ENCODE data around the gene HLA-DPB1.

HLA-DPB1 gene

DNA sequence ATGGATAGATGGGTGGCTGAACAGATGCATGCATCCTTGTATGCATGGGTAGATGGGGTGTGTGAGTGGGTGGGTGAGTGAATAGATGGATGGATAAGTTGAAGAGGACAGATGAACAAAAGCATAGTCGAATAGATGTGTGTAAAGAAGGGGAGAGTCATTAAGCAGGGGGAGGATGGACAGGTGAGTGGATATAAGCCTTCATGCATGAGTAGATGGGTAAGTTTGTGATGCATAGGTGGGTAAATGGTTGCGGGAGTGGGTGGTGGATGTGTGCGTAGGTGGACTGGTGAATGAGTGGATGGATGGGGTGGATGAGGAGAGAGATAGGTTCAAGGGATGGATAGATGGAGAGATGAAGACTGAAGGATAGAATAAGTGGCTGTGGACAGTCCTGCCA, 29.6 kb downstream of the HLA-DPB1 start:
- no peak for DNase-seq

GRCh38 chr6:33105916-33106871, 30.4 kb downstream of the HLA-DPB1 start:
- DNase-seq = no peak

- DNase-seq = no peak
Observed at GRCh38 chr6:33107641-33108040, 31.9 kb downstream of the HLA-DPB1 start.

DNA sequence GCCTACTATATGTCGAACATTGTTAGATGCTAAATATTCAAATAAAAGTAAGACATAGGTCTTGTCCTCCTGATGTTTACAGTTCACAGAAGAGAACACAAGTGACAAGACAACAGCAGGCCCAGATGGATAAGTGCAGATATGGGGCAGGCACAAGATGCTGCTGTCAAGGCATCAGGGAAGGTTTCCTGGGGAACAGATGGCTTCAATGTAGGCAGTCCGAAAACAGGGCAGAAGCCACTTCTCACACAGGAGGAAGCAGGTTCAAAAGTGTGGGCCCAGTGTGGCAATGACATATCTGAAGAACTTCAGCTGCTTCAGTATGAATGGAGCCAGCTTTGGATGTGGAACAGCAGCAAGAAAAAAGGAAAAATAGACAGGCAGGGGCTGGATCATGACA, 32.5 kb downstream of the HLA-DPB1 start:
- no peak for DNase-seq

DNA sequence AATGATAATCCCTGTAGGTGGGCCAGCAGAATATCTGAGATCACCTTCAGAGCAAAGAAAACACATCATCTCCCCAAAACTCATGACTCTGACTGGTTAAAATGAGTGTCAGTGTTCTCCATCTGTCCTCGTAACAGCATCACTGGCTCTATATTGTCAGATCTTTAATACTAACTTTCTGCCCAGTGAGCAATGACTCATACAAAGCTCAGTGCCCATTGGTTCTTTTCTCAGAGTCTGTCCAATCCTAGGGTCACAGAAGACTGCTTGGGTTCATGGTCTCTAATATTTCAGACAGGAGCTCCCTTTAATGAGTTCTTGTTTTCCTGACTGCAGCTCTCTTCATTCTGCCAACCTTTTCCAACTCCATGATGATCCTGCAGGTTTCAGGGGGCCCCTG, 36.4 kb downstream of the HLA-DPB1 start:
- no peak for DNase-seq

- no peak for DNase-seq
Observed at GRCh38 chr6:33113755-33114154, 38.0 kb downstream of the HLA-DPB1 start.

DNA sequence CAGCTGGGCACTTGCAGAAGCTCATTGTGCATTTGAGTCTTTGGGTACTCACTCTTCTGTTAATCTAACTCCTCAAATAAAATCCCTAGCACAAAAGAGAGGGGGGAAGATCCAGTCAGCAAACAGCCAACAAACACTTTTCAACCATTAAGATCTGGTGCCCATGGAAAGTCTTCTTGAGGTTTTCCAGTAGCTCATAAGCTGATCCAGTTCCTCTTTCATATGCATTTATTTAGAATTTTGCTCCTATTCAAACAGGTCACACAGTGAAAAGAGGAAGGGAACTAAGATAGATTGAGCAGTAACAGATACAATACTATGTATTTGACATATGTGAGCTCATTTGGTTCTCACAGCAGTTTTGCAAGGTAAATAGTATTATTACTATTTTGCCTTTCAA, 38.6 kb downstream of the HLA-DPB1 start:
- DNase-seq = no peak

- no peak for DNase-seq
Observed at GRCh38 chr6:33116417-33116816, 40.6 kb downstream of the HLA-DPB1 start.

DNA sequence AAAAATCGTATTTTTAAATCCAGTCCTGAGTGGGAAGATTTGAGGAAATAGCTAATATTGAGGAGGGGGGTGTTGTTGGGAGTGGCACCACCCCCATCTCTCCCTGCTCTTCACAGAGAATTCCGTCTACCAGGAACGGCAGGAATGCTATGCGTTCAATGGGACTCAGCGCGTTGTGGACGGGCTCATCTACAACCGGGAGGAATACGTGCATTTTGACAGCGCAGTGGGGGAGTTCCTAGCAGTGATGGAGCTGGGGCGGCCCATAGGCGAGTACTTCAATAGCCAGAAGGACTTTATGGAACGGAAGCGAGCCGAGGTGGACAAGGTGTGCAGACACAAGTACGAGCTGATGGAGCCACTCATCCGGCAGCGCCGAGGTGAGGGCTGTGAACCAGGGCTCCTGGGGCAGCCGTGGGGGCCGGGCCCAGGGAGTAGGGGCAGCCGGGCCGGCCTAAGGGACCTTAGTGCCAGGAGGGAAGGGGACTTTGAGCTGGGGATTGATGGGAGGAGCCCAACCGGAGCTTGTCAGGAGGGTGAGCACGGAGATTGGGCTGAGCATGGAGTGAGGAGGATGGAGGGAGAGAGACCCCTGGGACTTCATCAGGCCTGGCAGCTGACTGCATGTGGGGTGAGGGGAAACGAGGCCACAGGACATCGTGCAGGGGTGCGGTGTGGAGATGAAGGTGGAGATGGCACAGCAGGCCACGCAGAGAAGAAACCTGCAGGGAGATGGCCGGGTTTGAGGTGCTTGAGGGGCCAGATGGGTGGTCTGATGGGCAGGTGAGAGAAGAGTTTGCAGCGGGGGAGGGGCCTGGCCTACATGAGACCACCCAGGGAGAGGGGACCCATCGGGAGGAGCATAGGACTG, 41.3 kb downstream of the HLA-DPB1 start:
- DNase-seq = no peak

- no peak for DNase-seq
Observed at GRCh38 chr6:33117811-33118277, 42.1 kb downstream of the HLA-DPB1 start.

GRCh38 chr6:33118525-33119123, 42.8 kb downstream of the HLA-DPB1 start:
- no peak for DNase-seq

- DNase-seq = no peak
Observed at GRCh38 chr6:33120001-33120400, 44.2 kb downstream of the HLA-DPB1 start.

DNA sequence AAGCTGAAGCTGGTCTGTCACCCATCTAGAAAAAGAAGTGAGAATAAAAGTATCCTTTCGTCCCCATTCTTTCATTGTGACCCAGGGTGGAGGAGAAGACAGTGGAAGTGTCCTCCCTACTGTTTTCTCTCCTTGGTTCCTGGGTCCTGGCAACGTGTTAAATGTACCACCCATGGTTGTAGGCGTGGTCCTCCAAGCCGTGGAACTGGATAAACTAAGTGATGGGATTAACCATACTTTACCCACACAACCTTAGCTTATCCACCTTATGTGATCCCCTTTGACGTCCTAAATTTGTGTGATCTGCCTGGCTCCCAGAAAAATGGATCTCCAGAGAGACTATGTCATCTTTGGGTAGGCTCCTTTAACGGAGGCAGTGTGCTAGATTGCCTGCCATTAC, 47.4 kb downstream of the HLA-DPB1 start:
- DNase-seq = no peak

DNA sequence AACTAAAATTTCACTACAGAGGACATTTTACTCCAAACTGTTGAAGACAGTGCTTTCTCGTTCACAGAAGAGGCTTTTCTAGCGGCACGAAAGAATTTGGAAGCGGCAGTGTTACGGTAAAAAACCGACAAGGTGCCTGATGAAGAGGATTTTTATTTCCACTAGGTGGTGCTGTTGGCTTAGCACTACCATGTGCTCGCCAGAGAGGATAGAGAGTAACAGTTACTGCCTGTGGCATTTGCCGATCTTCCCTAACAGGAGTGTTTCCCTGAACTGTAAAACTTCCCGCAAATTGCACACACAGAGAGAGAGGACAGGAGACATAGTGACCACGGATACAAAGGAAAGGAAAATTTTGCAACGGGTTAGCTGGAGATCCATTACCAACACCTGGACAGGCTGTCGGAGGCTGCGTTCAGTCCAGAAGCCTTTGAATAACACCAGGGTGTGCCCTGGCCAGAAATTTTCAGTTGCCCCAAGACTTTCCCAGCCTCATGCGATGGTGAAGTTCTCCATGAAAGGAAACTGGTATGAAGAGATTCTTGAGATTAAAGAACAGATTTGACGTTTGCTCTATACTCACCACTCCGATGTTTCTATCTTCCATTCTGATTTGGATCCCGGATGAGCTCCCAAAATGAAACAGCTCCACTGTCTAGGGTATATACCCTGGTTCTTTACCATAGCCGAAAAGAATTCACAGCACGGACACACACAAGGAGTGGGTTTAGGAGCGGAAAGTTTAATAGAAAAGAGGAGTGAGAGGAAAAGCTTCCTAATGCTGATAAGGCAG, 48.1 kb downstream of the HLA-DPB1 start:
- no peak for DNase-seq

DNA sequence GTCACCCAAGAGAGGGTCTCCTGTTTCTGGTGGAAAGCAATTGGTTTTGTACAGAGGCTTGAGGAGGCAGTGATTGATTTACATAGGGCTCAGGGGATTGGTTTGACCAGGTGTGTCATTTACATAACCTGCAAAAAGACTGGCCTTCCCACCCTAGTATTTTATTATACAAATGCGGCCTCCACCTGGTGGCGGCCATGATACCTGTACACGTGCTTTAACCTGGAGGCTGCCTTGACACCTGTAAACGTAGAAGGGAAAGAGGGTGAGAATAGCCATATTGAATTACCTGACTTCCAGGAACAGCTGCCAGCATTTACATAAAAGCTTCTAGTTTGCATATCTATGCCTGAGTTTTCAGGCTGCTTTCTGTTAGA, 48.7 kb downstream of the HLA-DPB1 start:
- no peak for DNase-seq

DNA sequence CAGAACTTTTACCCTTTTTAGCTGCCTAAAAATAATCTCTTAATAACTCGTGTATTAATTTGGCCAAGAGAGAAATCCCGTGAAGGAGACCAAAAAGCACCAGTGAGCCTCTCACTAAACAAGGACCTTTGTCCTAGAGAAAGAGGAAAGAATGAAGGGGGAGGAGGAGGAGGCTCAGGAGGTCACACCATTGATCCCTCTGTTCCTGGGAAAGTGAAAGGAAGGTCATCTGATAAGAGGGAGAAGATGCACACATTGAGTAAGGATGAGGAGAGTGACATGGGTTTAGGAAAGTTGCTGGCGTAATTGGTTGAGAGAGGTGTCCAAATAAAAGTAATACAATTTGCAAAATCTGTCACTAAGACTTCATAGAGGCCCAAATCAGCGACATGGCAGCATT, 49.2 kb downstream of the HLA-DPB1 start:
- DNase-seq = no peak

DNA sequence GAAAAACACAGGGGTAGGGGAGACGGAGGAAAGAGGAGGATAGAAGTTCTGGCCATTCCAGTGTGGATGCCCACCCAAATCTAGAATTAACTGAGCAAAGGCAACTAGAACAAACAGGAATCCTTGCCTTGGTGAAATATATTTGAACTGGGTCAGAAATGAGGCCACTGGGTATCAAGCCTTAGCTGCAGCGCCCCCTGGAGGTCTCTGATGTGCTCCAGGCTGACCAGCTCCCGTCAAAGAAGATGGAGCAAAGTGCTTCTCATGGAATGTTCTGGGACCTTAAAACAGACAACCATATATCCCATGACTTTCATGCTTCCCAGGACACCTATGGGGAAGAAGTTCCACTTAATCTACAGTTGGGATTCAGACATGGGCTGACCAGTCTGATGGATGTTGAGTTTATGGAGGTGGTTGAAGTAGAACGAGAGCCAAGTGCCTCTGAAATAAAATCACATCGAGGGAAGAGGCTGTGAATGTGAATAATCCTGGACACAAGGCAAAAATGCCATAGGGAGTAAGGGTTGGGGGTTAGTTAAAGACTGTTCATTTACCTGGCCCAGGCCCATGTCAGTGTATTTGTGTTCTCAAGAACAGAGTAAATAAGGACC, 50.4 kb downstream of the HLA-DPB1 start:
- peak; percentile 31 to 57 for DNase-seq

DNA sequence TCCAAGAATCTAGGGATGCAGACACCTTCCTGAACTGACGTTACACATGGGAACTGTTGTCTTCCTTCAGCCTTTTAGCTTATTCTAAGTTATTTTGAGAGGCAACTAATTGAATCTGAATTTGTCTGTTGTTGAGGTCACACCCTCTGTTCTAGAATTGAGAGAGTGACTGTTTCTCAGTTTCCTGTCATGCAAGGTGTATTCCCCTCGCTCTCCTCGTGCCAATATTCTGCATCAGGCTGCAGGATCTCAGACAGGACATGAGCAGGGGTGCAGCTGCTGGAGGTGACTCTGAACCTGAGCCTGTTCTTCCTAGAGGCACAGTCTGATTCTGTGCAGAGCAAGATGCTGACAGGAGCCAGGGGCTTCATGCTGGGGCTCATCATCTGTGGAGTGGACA, 52.5 kb downstream of the HLA-DPB1 start:
- DNase-seq = no peak

GRCh38 chr6:33132081-33132524, 56.3 kb downstream of the HLA-DPB1 start:
- no peak for DNase-seq

- no peak for DNase-seq
Observed at GRCh38 chr6:33136310-33136900, 60.6 kb downstream of the HLA-DPB1 start.

All from stimulated activated CD4-positive, alpha-beta T cell treated with anti-CD3 and anti-CD28 coated beads, Interleukin-4, amount 100 ng/mL, for 4 hours (primary cell).